ENCODE results near the gene RXRA. TPM values are rescaled to one million over a fixed set of nuclear protein-coding genes. Genes with fewer than 3 reads are reported as not detected.

The RXRA gene
- total and polyA plus RNA-seq, 2 experiments from 2014 or later, result 32.9 to 46.1 TPM

DNA sequence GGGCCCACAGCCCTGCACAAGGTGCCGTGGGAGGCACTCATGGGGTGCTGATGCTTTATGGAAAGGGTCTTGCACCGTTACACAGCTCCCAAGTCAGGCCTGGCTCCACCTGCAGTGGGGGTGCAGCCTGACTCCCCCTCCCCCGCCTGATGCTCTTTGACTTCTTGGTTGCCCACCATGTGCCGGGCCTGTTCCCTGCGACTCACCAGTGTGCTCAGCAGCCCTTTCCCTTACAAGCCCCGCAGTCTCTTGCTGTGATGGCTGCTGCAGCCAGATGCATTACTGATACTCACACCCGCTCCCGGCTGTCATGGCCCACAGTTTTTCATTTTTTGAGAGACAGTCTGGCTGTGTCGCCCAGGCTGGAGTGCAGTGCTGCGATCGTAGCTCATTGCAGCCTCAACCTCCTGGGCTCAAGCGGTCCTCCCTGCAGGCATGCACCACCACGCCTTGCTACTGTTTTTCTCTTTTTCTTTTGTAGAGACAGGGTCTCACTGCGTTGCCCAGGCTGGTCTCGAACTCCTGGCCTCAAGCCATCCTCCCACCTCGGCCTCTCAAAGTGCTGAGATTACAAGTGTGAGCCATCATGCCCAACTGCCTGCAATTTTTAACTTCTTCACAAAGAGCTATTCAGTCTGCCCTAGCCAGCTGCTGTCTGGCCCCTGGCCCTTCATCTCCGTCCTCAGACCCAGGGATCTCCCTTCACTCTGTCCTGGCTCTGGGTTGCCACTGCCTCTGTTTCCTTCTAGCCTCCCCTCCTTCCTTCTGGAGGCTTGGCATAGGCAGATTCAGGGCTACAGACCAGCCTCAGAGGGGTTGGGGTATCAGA is 109.5 kb downstream of the RXRA start:
- peak in 1 of 2 donors; percentile 32 for DNase-seq (ENCODE audit: low read depth in 1 of 2, low spot score in 1 of 2)
- peaks cover 6% of the 10 kb centered on the region for H3K36me3 ChIP-seq
- no peaks in the 10 kb centered on the region for H3K9me3 ChIP-seq (ENCODE audit: low read depth)
- no peaks in the 10 kb centered on the region for H3K27me3 ChIP-seq
- no peak overlapping the region for H3K4me3 ChIP-seq
- H3K4me1 ChIP-seq (ENCODE audit: low read depth), result peaks cover 19% of the 10 kb centered on the region
- no peak overlapping the region for H3K27ac ChIP-seq
- TF ChIP-seq, protein P1, sequence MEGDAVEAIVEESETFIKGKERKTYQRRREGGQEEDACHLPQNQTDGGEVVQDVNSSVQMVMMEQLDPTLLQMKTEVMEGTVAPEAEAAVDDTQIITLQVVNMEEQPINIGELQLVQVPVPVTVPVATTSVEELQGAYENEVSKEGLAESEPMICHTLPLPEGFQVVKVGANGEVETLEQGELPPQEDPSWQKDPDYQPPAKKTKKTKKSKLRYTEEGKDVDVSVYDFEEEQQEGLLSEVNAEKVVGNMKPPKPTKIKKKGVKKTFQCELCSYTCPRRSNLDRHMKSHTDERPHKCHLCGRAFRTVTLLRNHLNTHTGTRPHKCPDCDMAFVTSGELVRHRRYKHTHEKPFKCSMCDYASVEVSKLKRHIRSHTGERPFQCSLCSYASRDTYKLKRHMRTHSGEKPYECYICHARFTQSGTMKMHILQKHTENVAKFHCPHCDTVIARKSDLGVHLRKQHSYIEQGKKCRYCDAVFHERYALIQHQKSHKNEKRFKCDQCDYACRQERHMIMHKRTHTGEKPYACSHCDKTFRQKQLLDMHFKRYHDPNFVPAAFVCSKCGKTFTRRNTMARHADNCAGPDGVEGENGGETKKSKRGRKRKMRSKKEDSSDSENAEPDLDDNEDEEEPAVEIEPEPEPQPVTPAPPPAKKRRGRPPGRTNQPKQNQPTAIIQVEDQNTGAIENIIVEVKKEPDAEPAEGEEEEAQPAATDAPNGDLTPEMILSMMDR (IDR thresholded peaks at IDR 0.05; ENCODE audit: low read depth, low read length), result no peak

GRCh38 chr9:134436379-134436762 is 110.1 kb downstream of the RXRA start:
- Histone ChIP-seq H3K4me3 (no peak overlapping the region), H3K27me3 (no peaks in the 10 kb centered on the region), H3K4me1 (ENCODE audit: low read depth) (peaks cover 19% of the 10 kb centered on the region), H3K36me3 (peaks cover 6% of the 10 kb centered on the region), H3K9me3 (ENCODE audit: low read depth) (no peaks in the 10 kb centered on the region), H3K27ac (no peak overlapping the region)
- TF ChIP-seq, protein P1 (IDR thresholded peaks at IDR 0.05; ENCODE audit: low read depth, low read length), result no peak
- no peak for DNase-seq (ENCODE audit: low read depth in 1 of 2, low spot score in 1 of 2)

- no peak for DNase-seq (ENCODE audit: low read depth in 1 of 2, low spot score in 1 of 2)
- Histone ChIP-seq H3K36me3 (peaks cover 6% of the 10 kb centered on the region), H3K27me3 (no peaks in the 10 kb centered on the region), H3K4me1 (ENCODE audit: low read depth) (peaks cover 19% of the 10 kb centered on the region), H3K4me3 (no peak overlapping the region), H3K27ac (no peak overlapping the region), H3K9me3 (ENCODE audit: low read depth) (no peaks in the 10 kb centered on the region)
- TF ChIP-seq, protein P1 (IDR thresholded peaks at IDR 0.05; ENCODE audit: low read depth, low read length), result no peak
Observed at GRCh38 chr9:134436911-134437310, 110.7 kb downstream of the RXRA start.

GRCh38 chr9:134437403-134438194 is 111.3 kb downstream of the RXRA start:
- DNase-seq (ENCODE audit: low read depth in 1 of 2, low spot score in 1 of 2), result peak in 1 of 2 donors; percentile 49
- no peak overlapping the region for H3K4me3 ChIP-seq
- peak overlapping the region; percentile 40 for H3K27ac ChIP-seq
- TF ChIP-seq, protein P1 (IDR thresholded peaks at IDR 0.05; ENCODE audit: low read depth, low read length), result no peak
- peaks cover 6% of the 10 kb centered on the region for H3K36me3 ChIP-seq
- H3K9me3 ChIP-seq (ENCODE audit: low read depth), result no peaks in the 10 kb centered on the region
- H3K27me3 ChIP-seq, result no peaks in the 10 kb centered on the region
- H3K4me1 ChIP-seq (ENCODE audit: low read depth), result peaks cover 25% of the 10 kb centered on the region

DNA sequence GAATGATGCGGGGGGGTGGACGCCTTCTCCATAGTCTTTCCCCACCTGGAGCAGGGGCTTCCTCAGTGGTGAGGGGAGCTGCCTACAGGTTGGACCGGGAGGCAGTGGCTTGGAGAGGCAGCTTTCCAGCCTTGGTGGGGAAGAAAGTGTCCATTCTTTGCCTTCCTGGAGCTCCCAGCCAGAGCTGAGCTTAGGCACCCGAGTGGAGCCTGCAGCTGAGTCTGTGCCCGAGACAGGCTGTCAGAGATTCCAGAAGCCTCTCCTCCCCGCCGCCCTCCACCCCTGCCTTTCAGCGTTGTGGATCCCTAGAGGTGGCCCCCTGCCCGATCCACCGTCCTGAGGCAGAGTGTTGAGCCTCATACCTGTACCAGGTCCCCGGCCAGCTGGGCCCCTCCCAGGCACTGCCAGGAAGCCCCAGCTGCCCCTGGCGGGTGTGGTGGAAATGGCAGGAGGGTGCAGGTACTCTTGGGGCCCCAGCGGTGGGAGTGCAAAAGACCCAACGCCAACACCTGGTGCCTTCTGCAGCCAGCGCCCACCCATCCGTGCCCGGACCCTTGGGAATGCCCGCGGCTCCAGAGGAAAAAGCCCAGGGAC is 112.0 kb downstream of the RXRA start:
- TF ChIP-seq, protein P1 (IDR thresholded peaks at IDR 0.05; ENCODE audit: low read depth, low read length), result no peak
- H3K4me3 ChIP-seq, result no peak overlapping the region
- no peak for DNase-seq (ENCODE audit: low read depth in 1 of 2, low spot score in 1 of 2)
- peak overlapping the region; percentile 40 for H3K27ac ChIP-seq
- no peaks in the 10 kb centered on the region for H3K27me3 ChIP-seq
- peaks cover 6% of the 10 kb centered on the region for H3K36me3 ChIP-seq
- no peaks in the 10 kb centered on the region for H3K9me3 ChIP-seq (ENCODE audit: low read depth)
- peaks cover 31% of the 10 kb centered on the region for H3K4me1 ChIP-seq (ENCODE audit: low read depth)

Data from cardiac muscle cell (in vitro differentiated cells and primary cell).